Body of pancreas (tissue), 4 donors: Measurements from ENCODE around the gene GFI1.

Experiments
- CTCF ChIP-seq, 7 experiments: fragments of 450-650 bp in 4 of 7; fragments of 200-600 bp in 3 of 7; sonication (generic) in 3 of 7; IDR thresholded peaks; one replicate each; pipeline ENCODE4 v1.5.1; 2016 to 2019; ENCODE audit warnings: antibody characterized with exemption in 7 of 7
- POLR2A ChIP-seq, 3 donors: fragments of 450-650 bp; IDR thresholded peaks; one replicate each; pipeline ENCODE4 v1.6.1; 2016; ENCODE audit warnings: antibody characterized with exemption in 3 of 3, mild to moderate bottlenecking in 2 of 3

- TF ChIP-seq CTCF (IDR thresholded peaks at IDR 0.05) (no peak), POLR2A (IDR thresholded peaks at IDR 0.05) (no peak)
Measured at GRCh38 chr1:92500552-92500951, 13.8 kb upstream of the GFI1 start.
